Prostate gland (tissue), 2 donors: ENCODE results near the gene AIF1. TPM values are rescaled to one million over a fixed set of nuclear protein-coding genes. Genes with fewer than 3 reads are reported as not detected.

ENCODE experiments used
- DNase-seq: peaks from one replicate; pipeline ENCODE4 v3.0.0-alpha.2; 2019; ENCODE audit warnings: low spot score
- H3K27ac ChIP-seq, 2 donors: fragments of 200-600 bp; sonication (generic); 2 replicates each; pipeline ENCODE4 v1.5.1; 2017 to 2019
- H3K27me3 ChIP-seq: fragments of 200-600 bp; sonication (generic); replicated peaks from 2 replicates; pipeline ENCODE4 v1.5.1; 2019; ENCODE audit not compliant: insufficient read depth
- H3K36me3 ChIP-seq, 2 donors: fragments of 200-600 bp; sonication (generic); 1 replicate in 1 of 2; 2 replicates in 1 of 2; pipeline versions ENCODE4 v1.5.1 to v1.8.1; 2017 to 2019
- H3K4me1 ChIP-seq: fragments of 200-600 bp; sonication (generic); replicated peaks from 2 replicates; pipeline ENCODE4 v1.5.1; 2019
- H3K4me3 ChIP-seq, 2 donors: fragments of 200-600 bp; sonication (generic); 2 replicates each; pipeline ENCODE4 v1.5.1; 2017 to 2019
- H3K9me3 ChIP-seq: fragments of 200-600 bp; sonication (generic); 2 replicates; pipeline ENCODE4 v1.5.1; 2017
- POLR2A ChIP-seq: fragments of 450-650 bp; IDR thresholded peaks from one replicate; pipeline ENCODE4 v1.6.1; 2016; ENCODE audit warnings: antibody characterized with exemption, mild to moderate bottlenecking
- POLR2AphosphoS5 ChIP-seq: sonication (generic); formaldehyde crosslinking; IDR thresholded peaks from one replicate; pipeline ENCODE4 v1.6.1; 2017; ENCODE audit warnings: antibody characterized with exemption
- WGBS: methylation state at CpG from one replicate; pipeline ENCODE4 v1.1.5; 2018; 5-methylcytosine and 5-hydroxymethylcytosine counted together
- intact Hi-C: fragments of 100-400 bp; cut with DNase I; formaldehyde crosslinking; loops from one replicate; pipeline ENCODE4 v1.14.2; 2022
- total RNA-seq, 2 donors: library from RNA; depleted of rRNA; stranded (reverse); fragments of >200 nt; gene quantifications; one replicate each; pipeline ENCODE4 v1.1.0, GENCODE V29; 2016
- TF ChIP-seq, protein P1 (sequence below), 4 experiments: fragments of 200-600 bp in 2 of 4; fragments of 450-650 bp in 2 of 4; sonication (generic) in 2 of 4; IDR thresholded peaks; 1 replicate in 3 of 4; 2 replicates in 1 of 4; pipeline ENCODE4 v1.5.1; 2016 to 2019; ENCODE audit warnings: antibody characterized with exemption in 4 of 4, mild to moderate bottlenecking in 2 of 4, moderate library complexity in 2 of 4

Gene AIF1
- total RNA-seq, 2 donors from 2014 or later = 11.1 to 14.6 TPM

DNA sequence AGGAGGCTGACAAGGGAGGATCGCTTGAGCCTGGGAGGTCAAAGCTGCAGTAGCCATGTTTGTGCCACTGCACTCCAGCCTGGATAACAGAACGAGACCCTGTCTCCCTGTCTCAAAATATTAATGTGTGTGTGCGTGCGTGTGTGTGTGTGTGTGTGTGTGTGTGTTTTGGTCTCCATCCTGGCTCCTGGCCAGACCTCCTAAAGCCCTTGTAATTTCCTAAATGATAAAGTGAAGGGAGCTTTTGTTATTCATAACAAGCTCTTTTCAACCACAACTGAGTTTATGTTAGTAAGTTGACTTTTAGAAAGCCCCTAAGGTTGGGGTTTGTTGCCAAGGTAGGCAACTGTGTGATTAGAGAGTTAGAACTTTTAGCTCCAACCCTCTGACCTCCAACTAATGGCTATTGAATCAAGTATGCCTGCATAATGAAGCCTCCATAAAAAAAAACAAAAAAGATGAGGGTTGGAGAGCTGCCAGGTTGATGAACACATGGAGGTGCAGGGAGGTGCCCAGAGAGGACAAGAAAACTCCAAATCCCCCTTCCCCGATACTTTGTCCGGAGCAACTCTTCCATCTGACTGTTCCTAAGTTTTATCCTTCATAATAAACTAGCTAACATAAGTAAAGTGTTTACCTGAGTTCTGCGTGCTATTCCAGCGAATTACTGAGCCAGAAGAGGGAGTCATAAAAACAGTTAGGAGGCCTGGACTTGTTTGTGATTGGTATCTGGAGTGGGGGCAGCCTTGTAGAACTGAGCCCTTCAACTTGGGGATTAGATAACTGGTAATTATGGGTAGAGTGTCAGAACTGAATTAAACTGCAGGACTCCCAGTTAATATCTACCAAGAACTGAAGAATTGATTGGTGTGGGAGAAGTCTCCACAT, 5.3 kb upstream of the AIF1 start:
- H3K36me3 ChIP-seq = no peaks in the 10 kb centered on the region
- no peaks in the 10 kb centered on the region for H3K9me3 ChIP-seq
- H3K27ac ChIP-seq = no peak overlapping the region
- no peaks in the 10 kb centered on the region for H3K4me1 ChIP-seq
- no peak for DNase-seq
- H3K27me3 ChIP-seq = no peaks in the 10 kb centered on the region
- intact Hi-C loops = no loop called here
- H3K4me3 ChIP-seq = no peak overlapping the region
- no peak for TF ChIP-seq POLR2A
- TF ChIP-seq, protein P1, sequence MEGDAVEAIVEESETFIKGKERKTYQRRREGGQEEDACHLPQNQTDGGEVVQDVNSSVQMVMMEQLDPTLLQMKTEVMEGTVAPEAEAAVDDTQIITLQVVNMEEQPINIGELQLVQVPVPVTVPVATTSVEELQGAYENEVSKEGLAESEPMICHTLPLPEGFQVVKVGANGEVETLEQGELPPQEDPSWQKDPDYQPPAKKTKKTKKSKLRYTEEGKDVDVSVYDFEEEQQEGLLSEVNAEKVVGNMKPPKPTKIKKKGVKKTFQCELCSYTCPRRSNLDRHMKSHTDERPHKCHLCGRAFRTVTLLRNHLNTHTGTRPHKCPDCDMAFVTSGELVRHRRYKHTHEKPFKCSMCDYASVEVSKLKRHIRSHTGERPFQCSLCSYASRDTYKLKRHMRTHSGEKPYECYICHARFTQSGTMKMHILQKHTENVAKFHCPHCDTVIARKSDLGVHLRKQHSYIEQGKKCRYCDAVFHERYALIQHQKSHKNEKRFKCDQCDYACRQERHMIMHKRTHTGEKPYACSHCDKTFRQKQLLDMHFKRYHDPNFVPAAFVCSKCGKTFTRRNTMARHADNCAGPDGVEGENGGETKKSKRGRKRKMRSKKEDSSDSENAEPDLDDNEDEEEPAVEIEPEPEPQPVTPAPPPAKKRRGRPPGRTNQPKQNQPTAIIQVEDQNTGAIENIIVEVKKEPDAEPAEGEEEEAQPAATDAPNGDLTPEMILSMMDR (IDR thresholded peaks at IDR 0.05) = no peak
- TF ChIP-seq POLR2AphosphoS5 = no peak
- WGBS = 50% methylated on average over 8 of the region's 8 CpGs

- no peaks in the 10 kb centered on the region for H3K4me1 ChIP-seq
- H3K27ac ChIP-seq = no peak overlapping the region
- WGBS = 79% methylated on average over 4 of the region's 4 CpGs
- no peak for DNase-seq
- H3K36me3 ChIP-seq = no peaks in the 10 kb centered on the region
- intact Hi-C loops = no loop called here
- TF ChIP-seq POLR2AphosphoS5 = no peak
- TF ChIP-seq POLR2A = no peak
- TF ChIP-seq, protein P1 (IDR thresholded peaks at IDR 0.05) = no peak
- H3K27me3 ChIP-seq = no peaks in the 10 kb centered on the region
- no peak overlapping the region for H3K4me3 ChIP-seq
- H3K9me3 ChIP-seq = no peaks in the 10 kb centered on the region
Observed at GRCh38 chr6:31610968-31611367, 4.1 kb upstream of the AIF1 start.

DNA sequence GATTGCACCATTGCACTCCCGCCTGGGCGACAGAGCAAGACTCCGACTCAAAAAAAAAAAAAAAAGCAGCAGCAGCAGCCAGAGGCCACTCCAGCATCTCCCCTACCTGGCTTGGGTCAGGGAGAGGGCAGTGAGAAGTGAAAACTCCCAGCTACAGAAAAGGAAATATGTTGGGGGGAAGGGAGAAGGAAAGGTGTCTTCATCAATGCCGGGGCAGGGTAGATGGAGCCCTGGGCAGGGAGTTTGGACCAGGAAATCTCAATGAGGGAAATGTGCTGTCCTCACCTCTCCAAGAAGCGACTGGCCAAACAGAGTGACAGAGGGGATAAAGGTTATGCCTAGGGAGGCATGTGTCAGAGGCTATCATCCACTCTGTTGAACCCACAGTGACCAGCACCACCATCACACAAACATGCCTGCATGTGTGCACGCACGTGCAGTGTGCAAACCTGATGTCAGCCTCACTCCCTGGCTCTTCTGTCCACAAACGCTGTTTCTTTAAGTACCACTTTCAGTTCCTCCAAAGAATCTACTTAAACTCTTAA, 887 bp upstream of the AIF1 start:
- no peak overlapping the region for H3K27ac ChIP-seq
- no peaks in the 10 kb centered on the region for H3K9me3 ChIP-seq
- H3K4me3 ChIP-seq = no peak overlapping the region
- TF ChIP-seq, protein P1 (IDR thresholded peaks at IDR 0.05) = no peak
- no peak for TF ChIP-seq POLR2A
- no peak for TF ChIP-seq POLR2AphosphoS5
- intact Hi-C loops = no loop called here
- H3K4me1 ChIP-seq = no peaks in the 10 kb centered on the region
- no peaks in the 10 kb centered on the region for H3K36me3 ChIP-seq
- no peak for DNase-seq
- 56% methylated on average over 8 of the region's 8 CpGs for WGBS
- no peaks in the 10 kb centered on the region for H3K27me3 ChIP-seq

GRCh38 chr6:31615748-31616147, 714 bp downstream of the AIF1 start:
- WGBS = 64% methylated on average over 7 of the region's 7 CpGs
- H3K27ac ChIP-seq = no peak overlapping the region
- intact Hi-C loops = no loop called here
- H3K4me3 ChIP-seq = no peak overlapping the region
- H3K36me3 ChIP-seq = no peaks in the 10 kb centered on the region
- H3K4me1 ChIP-seq = no peaks in the 10 kb centered on the region
- no peaks in the 10 kb centered on the region for H3K27me3 ChIP-seq
- TF ChIP-seq POLR2AphosphoS5 (no peak), POLR2A (no peak)
- TF ChIP-seq, protein P1 (IDR thresholded peaks at IDR 0.05) = no peak
- DNase-seq = no peak
- H3K9me3 ChIP-seq = no peaks in the 10 kb centered on the region

DNA sequence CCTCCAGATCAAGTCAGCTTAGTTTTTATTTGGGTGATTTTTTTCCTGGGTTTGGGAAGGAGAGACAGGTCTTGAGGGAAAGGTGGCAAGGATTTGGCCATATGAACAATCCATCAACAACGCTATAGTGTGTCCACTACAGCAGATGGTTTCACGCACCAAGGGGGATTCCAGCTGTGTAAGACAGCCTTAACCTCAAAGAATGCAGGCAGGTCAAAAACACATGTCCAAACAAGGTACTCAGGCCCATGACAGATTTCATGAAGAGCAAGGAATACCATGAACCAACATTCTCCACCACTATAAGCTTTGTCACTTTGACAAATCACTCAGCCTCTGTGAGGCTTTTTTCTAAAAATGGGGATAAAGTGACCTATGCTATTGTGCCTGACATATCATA, 2.0 kb downstream of the AIF1 start:
- Histone ChIP-seq H3K27me3 (no peaks in the 10 kb centered on the region), H3K36me3 (no peaks in the 10 kb centered on the region), H3K4me1 (no peaks in the 10 kb centered on the region), H3K27ac (no peak overlapping the region), H3K9me3 (no peaks in the 10 kb centered on the region), H3K4me3 (no peak overlapping the region)
- intact Hi-C loops = no loop called here
- 84% methylated on average over 2 of the region's 2 CpGs for WGBS
- DNase-seq = no peak
- TF ChIP-seq, protein P1 (IDR thresholded peaks at IDR 0.05) = no peak
